Hepatocyte (in vitro differentiated cells): ENCODE results near the gene ARAP1. TPM values are rescaled to one million over a fixed set of nuclear protein-coding genes. Genes with fewer than 3 reads are reported as not detected.
A peak's percentile ranks its signal among the peaks of the same experiment; 100 is the strongest.

Source experiments
- DNase-seq: peaks from one replicate; pipeline ENCODE4 v3.0.0-alpha.2; 2016; ENCODE audit warnings: low spot score
- H2AFZ ChIP-seq: fragments of 200-600 bp; sonication (generic); 2 replicates; pipeline ENCODE4 v1.6.0; 2016; ENCODE audit warnings: antibody characterized with exemption, mild to moderate bottlenecking
- H3K27ac ChIP-seq: fragments of 200-600 bp; sonication (generic); 2 replicates; pipeline ENCODE4 v1.5.1; 2016; ENCODE audit warnings: mild to moderate bottlenecking
- H3K27me3 ChIP-seq: fragments of 200-600 bp; sonication (generic); 2 replicates; pipeline ENCODE4 v1.6.1; 2016
- H3K36me3 ChIP-seq: fragments of 200-600 bp; sonication (generic); replicated peaks from 2 replicates; pipeline ENCODE4 v1.5.1; 2016; ENCODE audit warnings: low read depth; ENCODE audit not compliant: insufficient read depth
- H3K4me1 ChIP-seq: fragments of 200-600 bp; sonication (generic); 2 replicates; pipeline ENCODE4 v1.5.1; 2016; ENCODE audit warnings: mild to moderate bottlenecking, moderate library complexity; ENCODE audit not compliant: insufficient read depth
- H3K4me2 ChIP-seq: fragments of 200-600 bp; sonication (generic); 2 replicates; pipeline ENCODE4 v1.6.0; 2016
- H3K4me3 ChIP-seq: fragments of 200-600 bp; sonication (generic); 2 replicates; pipeline ENCODE4 v1.5.1; 2016; ENCODE audit warnings: mild to moderate bottlenecking
- H3K79me2 ChIP-seq: fragments of 200-600 bp; sonication (generic); 2 replicates; pipeline ENCODE4 v1.6.0; 2017; ENCODE audit warnings: mild to moderate bottlenecking
- H3K9me2 ChIP-seq: fragments of 200-600 bp; sonication (generic); replicated peaks from 2 replicates; pipeline ENCODE4 v1.6.0; 2017; ENCODE audit warnings: mild to moderate bottlenecking; ENCODE audit not compliant: insufficient read depth
- H3K9me3 ChIP-seq: fragments of 200-600 bp; sonication (generic); 2 replicates; pipeline ENCODE4 v1.5.1; 2016; ENCODE audit warnings: low read depth, mild to moderate bottlenecking
- H4K20me1 ChIP-seq: fragments of 200-600 bp; sonication (generic); 2 replicates; pipeline ENCODE4 v1.6.0; 2016; ENCODE audit warnings: mild to moderate bottlenecking; ENCODE audit not compliant: insufficient read depth, poor library complexity, severe bottlenecking
- EZH2 ChIP-seq: fragments of 200-600 bp; sonication (generic); IDR thresholded peaks from 2 replicates; pipeline ENCODE4 v1.6.1; 2016; ENCODE audit warnings: antibody characterized with exemption, mild to moderate bottlenecking, borderline replicate concordance
- EZH2phosphoT487 ChIP-seq: fragments of 200-600 bp; sonication (generic); IDR thresholded peaks from one replicate; pipeline ENCODE4 v1.6.1; 2018; ENCODE audit warnings: antibody characterized with exemption, mild to moderate bottlenecking, low read depth, moderate library complexity; ENCODE audit not compliant: unreplicated experiment, severe bottlenecking
- WGBS: methylation state at CpG from one replicate; pipeline ENCODE4 v1.1.6; 2016; ENCODE audit warnings: low lambda C conversion rate; ENCODE audit errors: missing lambda C conversion rate; 5-methylcytosine and 5-hydroxymethylcytosine counted together
- polyA plus RNA-seq: library from polyadenylated mRNA; unstranded; fragments of >200 nt; fragmentation: Nextera tagmentation; extraction: Ambion mirVana; gene quantifications from 2 replicates; pipeline ENCODE4 v1.2.1, GENCODE V29; 2016
- total RNA-seq: library from RNA; depleted of rRNA; stranded (reverse); fragments of >200 nt; gene quantifications from 2 replicates; pipeline ENCODE4 v1.2.3, GENCODE V29; 2014
- TF ChIP-seq, protein P1 (sequence below): fragments of 200-600 bp; sonication (generic); IDR thresholded peaks from 2 replicates; pipeline ENCODE4 v1.5.1; 2016; ENCODE audit warnings: antibody characterized with exemption, mild to moderate bottlenecking; ENCODE audit not compliant: poor library complexity

Gene ARAP1
- total and polyA plus RNA-seq, 2 experiments from 2014 or later = 60.2 to 118 TPM

DNA sequence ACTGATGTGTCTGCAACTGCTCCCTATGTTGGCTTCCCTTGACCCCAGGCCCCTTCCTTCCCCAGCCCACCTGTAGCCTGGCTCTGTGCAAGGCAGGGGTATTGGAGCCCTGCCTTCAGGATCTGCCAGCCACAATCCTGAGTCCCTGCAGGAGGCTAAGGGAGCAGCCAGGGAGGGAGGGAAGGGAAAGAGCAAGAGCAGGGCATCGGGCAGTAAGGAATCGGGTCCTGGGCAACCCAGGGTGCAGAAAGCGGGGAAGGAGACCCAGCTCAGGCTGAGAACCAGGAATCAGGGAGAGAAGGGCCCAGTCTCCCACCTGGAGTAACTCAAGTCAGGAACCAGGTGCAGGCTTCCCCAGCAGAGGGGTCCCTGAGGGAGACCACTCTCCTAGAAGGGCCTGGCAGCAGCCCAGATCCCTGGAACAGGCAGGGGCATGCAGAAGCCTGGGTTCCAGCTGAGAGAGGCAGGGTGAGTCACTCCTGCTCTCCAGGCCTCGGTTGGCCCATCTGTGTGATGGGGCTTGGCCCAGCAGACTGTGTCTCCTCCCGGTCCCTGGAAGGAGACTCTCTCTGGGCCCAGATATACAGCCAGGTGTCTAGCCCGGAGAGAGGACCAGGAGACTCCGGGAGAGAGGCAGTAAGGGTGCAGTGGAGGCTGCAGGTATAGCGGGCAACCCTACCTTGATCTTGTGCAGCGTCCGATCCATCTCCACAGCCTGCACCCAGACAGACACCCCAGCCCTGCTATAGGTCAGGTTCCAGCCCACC is 28.3 kb upstream of the ARAP1 start:
- peak overlapping the region; percentile 52 for H2AFZ ChIP-seq
- H3K9me3 ChIP-seq = no peaks in the 10 kb centered on the region
- no peak for TF ChIP-seq EZH2
- no peak for TF ChIP-seq EZH2phosphoT487
- TF ChIP-seq, protein P1, sequence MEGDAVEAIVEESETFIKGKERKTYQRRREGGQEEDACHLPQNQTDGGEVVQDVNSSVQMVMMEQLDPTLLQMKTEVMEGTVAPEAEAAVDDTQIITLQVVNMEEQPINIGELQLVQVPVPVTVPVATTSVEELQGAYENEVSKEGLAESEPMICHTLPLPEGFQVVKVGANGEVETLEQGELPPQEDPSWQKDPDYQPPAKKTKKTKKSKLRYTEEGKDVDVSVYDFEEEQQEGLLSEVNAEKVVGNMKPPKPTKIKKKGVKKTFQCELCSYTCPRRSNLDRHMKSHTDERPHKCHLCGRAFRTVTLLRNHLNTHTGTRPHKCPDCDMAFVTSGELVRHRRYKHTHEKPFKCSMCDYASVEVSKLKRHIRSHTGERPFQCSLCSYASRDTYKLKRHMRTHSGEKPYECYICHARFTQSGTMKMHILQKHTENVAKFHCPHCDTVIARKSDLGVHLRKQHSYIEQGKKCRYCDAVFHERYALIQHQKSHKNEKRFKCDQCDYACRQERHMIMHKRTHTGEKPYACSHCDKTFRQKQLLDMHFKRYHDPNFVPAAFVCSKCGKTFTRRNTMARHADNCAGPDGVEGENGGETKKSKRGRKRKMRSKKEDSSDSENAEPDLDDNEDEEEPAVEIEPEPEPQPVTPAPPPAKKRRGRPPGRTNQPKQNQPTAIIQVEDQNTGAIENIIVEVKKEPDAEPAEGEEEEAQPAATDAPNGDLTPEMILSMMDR = no peak
- peaks cover 64% of the 10 kb centered on the region for H3K4me1 ChIP-seq
- peak overlapping the region; percentile 98 for H3K27ac ChIP-seq
- peak overlapping the region; percentile 92 for H3K4me2 ChIP-seq
- H3K36me3 ChIP-seq = no peaks in the 10 kb centered on the region
- 55% methylated on average over 9 of the region's 10 CpGs for WGBS
- DNase-seq = no peak
- H3K4me3 ChIP-seq = peak overlapping the region; percentile 96
- no peaks in the 10 kb centered on the region for H3K9me2 ChIP-seq
- peaks cover 59% of the 10 kb centered on the region for H3K79me2 ChIP-seq
- H3K27me3 ChIP-seq = no peaks in the 10 kb centered on the region
- peaks cover 18% of the 10 kb centered on the region for H4K20me1 ChIP-seq

DNA sequence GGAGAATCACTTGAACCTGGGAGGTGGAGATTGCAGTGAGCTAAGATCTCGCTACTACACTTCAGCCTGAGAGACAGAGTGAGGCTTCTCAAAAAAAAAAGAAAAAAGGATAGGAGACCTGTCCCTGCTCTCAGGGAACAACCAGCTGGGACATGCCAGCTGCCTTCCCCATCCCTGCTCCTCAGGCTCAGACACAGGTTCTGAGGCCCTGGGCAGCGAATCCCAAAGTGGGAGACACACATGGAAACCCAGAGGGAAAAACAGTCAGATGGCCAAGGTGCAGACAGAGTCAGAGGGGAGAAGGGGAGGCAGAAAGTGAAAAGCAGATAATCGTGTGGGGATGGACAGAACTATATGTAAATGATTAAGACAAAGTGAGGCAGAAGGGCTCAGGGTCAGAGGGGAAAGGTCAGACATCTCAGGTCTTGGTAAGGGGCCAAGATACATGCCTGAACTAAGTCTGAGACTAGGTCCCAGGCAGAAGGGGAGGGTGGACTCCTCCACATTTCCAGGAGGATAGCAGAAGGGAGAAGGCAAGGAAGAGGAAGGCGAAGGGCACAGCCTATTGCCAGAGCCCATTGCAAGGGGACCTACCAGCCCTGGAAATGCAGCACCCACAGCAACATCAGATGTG is 27.4 kb upstream of the ARAP1 start:
- Histone ChIP-seq H2AFZ (no peak overlapping the region), H3K4me1 (peaks cover 64% of the 10 kb centered on the region), H3K27ac (peak overlapping the region; percentile 98), H3K79me2 (peaks cover 65% of the 10 kb centered on the region), H3K36me3 (no peaks in the 10 kb centered on the region), H3K4me3 (peak overlapping the region; percentile 96), H3K27me3 (no peaks in the 10 kb centered on the region), H3K9me2 (no peaks in the 10 kb centered on the region), H3K9me3 (no peaks in the 10 kb centered on the region), H4K20me1 (peaks cover 27% of the 10 kb centered on the region), H3K4me2 (peak overlapping the region; percentile 92)
- 72% methylated on average over 4 of the region's 4 CpGs for WGBS
- no peak for DNase-seq
- TF ChIP-seq EZH2 (no peak), EZH2phosphoT487 (no peak)
- TF ChIP-seq, protein P1 = no peak

DNA sequence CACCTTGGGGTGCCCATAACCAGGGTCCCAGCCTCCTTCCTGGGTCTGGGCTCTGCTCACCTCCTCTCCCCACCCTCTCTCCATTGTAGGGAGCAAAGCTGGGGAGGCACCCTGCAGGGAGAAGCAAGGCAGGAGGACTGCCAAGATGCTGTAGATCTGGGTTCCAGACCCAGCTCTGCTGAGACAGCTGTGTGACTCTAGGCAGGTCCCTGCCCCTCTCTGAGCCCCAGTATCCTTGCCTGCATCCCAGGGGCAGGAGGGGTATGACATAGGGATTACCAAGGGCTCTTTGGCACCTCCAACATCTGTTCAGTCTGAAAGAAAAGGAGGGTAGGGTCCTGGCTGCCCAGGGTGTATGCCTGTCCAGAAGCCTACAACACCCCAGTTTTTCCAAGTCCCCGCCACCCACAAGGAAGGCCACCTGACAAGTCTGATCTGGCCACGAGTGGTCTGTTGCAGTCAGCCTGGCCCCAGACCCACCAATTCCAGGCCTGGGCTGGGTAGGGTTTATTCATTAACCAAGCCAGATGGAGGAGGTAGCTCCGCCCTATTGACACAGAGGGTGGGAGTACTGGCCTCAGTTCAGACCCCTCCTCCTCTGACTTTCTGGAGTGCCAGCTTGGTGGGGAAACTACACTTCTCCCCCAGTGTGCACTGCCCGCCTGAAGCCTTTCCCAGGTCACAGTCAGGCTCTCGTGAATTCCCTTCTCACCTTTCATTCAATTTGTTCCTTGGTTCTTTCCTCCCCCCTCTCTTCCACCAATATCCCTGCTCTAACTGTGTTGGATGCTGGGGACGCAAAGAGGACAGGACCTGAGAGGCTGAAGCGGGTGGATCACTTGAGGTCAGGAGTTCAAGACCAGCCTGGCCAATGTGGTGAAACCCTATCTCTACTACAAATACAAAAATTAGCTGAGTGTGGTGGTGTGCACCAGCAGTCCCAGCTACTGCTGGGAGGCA is 26.6 kb upstream of the ARAP1 start:
- peaks cover 35% of the 10 kb centered on the region for H4K20me1 ChIP-seq
- peak overlapping the region; percentile 98 for H3K27ac ChIP-seq
- DNase-seq = peak; percentile 76
- no peak overlapping the region for H3K4me3 ChIP-seq
- no peaks in the 10 kb centered on the region for H3K27me3 ChIP-seq
- H3K36me3 ChIP-seq = no peaks in the 10 kb centered on the region
- no peaks in the 10 kb centered on the region for H3K9me2 ChIP-seq
- 59% methylated on average over 7 of the region's 7 CpGs for WGBS
- peak overlapping the region; percentile 92 for H3K4me2 ChIP-seq
- H3K9me3 ChIP-seq = no peaks in the 10 kb centered on the region
- peaks cover 72% of the 10 kb centered on the region for H3K79me2 ChIP-seq
- no peak overlapping the region for H2AFZ ChIP-seq
- H3K4me1 ChIP-seq = peaks cover 65% of the 10 kb centered on the region
- TF ChIP-seq EZH2 = no peak
- no peak for TF ChIP-seq EZH2phosphoT487
- TF ChIP-seq, protein P1 = no peak
